ENCODE measurements around the gene METTL4.

- TF ChIP-seq POLR2A (IDR thresholded peaks at IDR 0.05; ENCODE audit: low read length) (no peak), GATA1 (IDR thresholded peaks at IDR 0.05; ENCODE audit: low read depth, low read length) (no peak)
Observed at GRCh38 chr18:2617401-2617998, 46.2 kb upstream of the METTL4 start.
